HL-60 (cell line): Measurements from ENCODE around the gene ETV7.

Source experiments
- DNase-seq, 2 experiments: peaks; one replicate each; pipeline ENCODE4 v3.0.0-alpha.2; 2010 to 2020; ENCODE audit warnings: low read depth in 1 of 2, low spot score in 1 of 2
- H3K27ac ChIP-seq: fragments of 250-450 bp; sonication (Bioruptor Pico); replicated peaks from 2 replicates; pipeline ENCODE4 v1.5.1; 2020; ENCODE audit warnings: mild to moderate bottlenecking, moderate library complexity
- H3K27me3 ChIP-seq: fragments of 250-450 bp; sonication (Bioruptor Pico); 2 replicates; pipeline ENCODE4 v1.5.1; 2021; ENCODE audit warnings: mild to moderate bottlenecking, moderate library complexity; ENCODE audit not compliant: insufficient read depth, poor library complexity, severe bottlenecking
- H3K4me3 ChIP-seq: replicated peaks from 2 replicates; pipeline ENCODE4 v1.5.1; 2011; ENCODE audit warnings: mild to moderate bottlenecking, control low read depth, low read length; ENCODE audit not compliant: insufficient read depth
- CTCF ChIP-seq: IDR thresholded peaks from one replicate; pipeline ENCODE4 v1.5.1; 2011; ENCODE audit warnings: low read length, control low read depth, inconsistent platforms; ENCODE audit not compliant: insufficient read depth
- GABPA ChIP-seq: IDR thresholded peaks from 2 replicates; pipeline ENCODE4 v1.6.1; 2012; ENCODE audit warnings: low read depth
- POLR2AphosphoS5 ChIP-seq: IDR thresholded peaks from 2 replicates; pipeline ENCODE4 v1.6.1; 2012; ENCODE audit warnings: low read depth
- REST ChIP-seq: IDR thresholded peaks from 2 replicates; pipeline ENCODE4 v1.6.1; 2012; ENCODE audit warnings: low read depth; ENCODE audit not compliant: insufficient replicate concordance
- SPI1 ChIP-seq: IDR thresholded peaks from 2 replicates; pipeline ENCODE4 v1.6.1; 2012; ENCODE audit warnings: low read depth, mild to moderate bottlenecking, borderline replicate concordance

The ETV7 gene

GRCh38 chr6:36345681-36346466 lies 41.6 kb downstream of the ETV7 start:
- TF ChIP-seq CTCF (no peak), GABPA (no peak), REST (no peak), POLR2AphosphoS5 (no peak), SPI1 (no peak)
- DNase-seq: no peak
- H3K27ac ChIP-seq: no peak overlapping the region
- no peaks in the 10 kb centered on the region for H3K27me3 ChIP-seq
- H3K4me3 ChIP-seq: no peak overlapping the region

- Histone ChIP-seq H3K27me3 (no peaks in the 10 kb centered on the region), H3K27ac (no peak overlapping the region), H3K4me3 (no peak overlapping the region)
- peak in 1 of 2 experiments; percentile 70 for DNase-seq
- TF ChIP-seq REST (no peak), GABPA (no peak), POLR2AphosphoS5 (no peak), CTCF (no peak), SPI1 (no peak)
Observed at GRCh38 chr6:36343109-36343680, 44.3 kb downstream of the ETV7 start.

- no peaks in the 10 kb centered on the region for H3K27me3 ChIP-seq
- DNase-seq: peak in 1 of 2 experiments; percentile 73
- TF ChIP-seq GABPA: no peak
- TF ChIP-seq CTCF: peak; percentile 97
- no peak overlapping the region for H3K4me3 ChIP-seq
- H3K27ac ChIP-seq: no peak overlapping the region
Observed at GRCh38 chr6:36340618-36341454, 46.6 kb downstream of the ETV7 start.
